Prostate gland (tissue), 2 donors: ENCODE results near the gene MAPK8IP1.

ENCODE experiments used
- POLR2A ChIP-seq: fragments of 450-650 bp; IDR thresholded peaks from one replicate; pipeline ENCODE4 v1.6.1; 2016; ENCODE audit warnings: antibody characterized with exemption, mild to moderate bottlenecking
- POLR2AphosphoS5 ChIP-seq: sonication (generic); formaldehyde crosslinking; IDR thresholded peaks from one replicate; pipeline ENCODE4 v1.6.1; 2017; ENCODE audit warnings: antibody characterized with exemption
- TF ChIP-seq, protein P1 (sequence below), 4 experiments: fragments of 200-600 bp in 2 of 4; fragments of 450-650 bp in 2 of 4; sonication (generic) in 2 of 4; IDR thresholded peaks; 1 replicate in 3 of 4; 2 replicates in 1 of 4; pipeline ENCODE4 v1.5.1; 2016 to 2019; ENCODE audit warnings: antibody characterized with exemption in 4 of 4, mild to moderate bottlenecking in 2 of 4, moderate library complexity in 2 of 4

DNA sequence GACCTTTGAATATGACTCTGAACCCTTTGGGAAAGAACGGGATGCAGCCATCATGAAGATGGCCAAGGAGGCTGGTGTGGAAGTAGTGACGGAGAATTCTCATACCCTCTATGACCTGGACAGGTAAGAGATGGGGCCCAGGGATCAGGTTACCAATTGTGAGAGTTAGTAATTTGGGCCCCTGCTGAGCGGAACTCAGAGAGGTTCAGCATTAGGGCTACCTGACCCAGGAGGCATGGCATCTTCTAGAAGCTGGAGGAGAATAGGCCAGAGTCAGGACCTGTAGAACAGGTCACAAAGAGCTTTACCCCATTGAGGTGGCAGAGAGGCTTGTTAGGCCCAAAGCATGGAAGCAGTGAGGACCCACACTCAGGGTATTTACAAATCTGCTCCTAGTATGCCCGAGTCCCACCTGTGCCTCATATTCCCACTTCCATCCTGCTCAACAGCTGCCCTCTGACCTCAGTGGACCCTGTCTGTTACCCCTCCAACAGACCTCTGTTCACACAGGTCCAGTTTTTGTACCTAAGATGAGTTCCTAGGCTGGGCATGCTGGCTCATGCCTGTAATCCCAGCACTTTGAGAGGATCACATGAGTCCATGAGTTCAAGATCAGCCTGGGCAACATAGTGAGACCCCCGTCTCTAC is 26.6 kb upstream of the MAPK8IP1 start:
- TF ChIP-seq, protein P1, sequence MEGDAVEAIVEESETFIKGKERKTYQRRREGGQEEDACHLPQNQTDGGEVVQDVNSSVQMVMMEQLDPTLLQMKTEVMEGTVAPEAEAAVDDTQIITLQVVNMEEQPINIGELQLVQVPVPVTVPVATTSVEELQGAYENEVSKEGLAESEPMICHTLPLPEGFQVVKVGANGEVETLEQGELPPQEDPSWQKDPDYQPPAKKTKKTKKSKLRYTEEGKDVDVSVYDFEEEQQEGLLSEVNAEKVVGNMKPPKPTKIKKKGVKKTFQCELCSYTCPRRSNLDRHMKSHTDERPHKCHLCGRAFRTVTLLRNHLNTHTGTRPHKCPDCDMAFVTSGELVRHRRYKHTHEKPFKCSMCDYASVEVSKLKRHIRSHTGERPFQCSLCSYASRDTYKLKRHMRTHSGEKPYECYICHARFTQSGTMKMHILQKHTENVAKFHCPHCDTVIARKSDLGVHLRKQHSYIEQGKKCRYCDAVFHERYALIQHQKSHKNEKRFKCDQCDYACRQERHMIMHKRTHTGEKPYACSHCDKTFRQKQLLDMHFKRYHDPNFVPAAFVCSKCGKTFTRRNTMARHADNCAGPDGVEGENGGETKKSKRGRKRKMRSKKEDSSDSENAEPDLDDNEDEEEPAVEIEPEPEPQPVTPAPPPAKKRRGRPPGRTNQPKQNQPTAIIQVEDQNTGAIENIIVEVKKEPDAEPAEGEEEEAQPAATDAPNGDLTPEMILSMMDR (IDR thresholded peaks at IDR 0.05): no peak
- TF ChIP-seq POLR2A (no peak), POLR2AphosphoS5 (no peak)
